GM23338 (cell line): Measurements from ENCODE around the gene GLT6D1. TPM values are rescaled to one million over a fixed set of nuclear protein-coding genes. Genes with fewer than 3 reads are reported as not detected.

Experiments used
- CREB1 ChIP-seq: fragments of 250-450 bp; sonication (Bioruptor Pico); IDR thresholded peaks from 2 replicates; pipeline ENCODE4 v1.5.0; 2020; ENCODE audit warnings: low read depth, mild to moderate bottlenecking, moderate library complexity
- EZH2 ChIP-seq: fragments of 200-600 bp; sonication (generic); IDR thresholded peaks from one replicate; pipeline ENCODE4 v1.8.0; 2017; ENCODE audit warnings: antibody characterized with exemption, mild to moderate bottlenecking, low read depth; ENCODE audit not compliant: unreplicated experiment
- EZH2phosphoT487 ChIP-seq: fragments of 200-600 bp; sonication (generic); IDR thresholded peaks from one replicate; pipeline ENCODE4 v1.8.1; 2018; ENCODE audit warnings: antibody characterized with exemption; ENCODE audit not compliant: unreplicated experiment
- JUNB ChIP-seq: IDR thresholded peaks from one replicate; pipeline ENCODE4 v1.6.1; 2016; ENCODE audit warnings: antibody characterized with exemption; ENCODE audit not compliant: unreplicated experiment
- NANOG ChIP-seq: IDR thresholded peaks from 2 replicates; pipeline ENCODE4 v1.6.1; 2016; ENCODE audit warnings: antibody characterized with exemption, borderline replicate concordance
- POLR2AphosphoS5 ChIP-seq: IDR thresholded peaks from 2 replicates; pipeline ENCODE4 v1.6.1; 2016; ENCODE audit warnings: antibody characterized with exemption, low read depth
- REST ChIP-seq: IDR thresholded peaks from one replicate; pipeline ENCODE4 v1.6.1; 2018; ENCODE audit warnings: antibody characterized with exemption; ENCODE audit not compliant: unreplicated experiment
- STAT1 ChIP-seq: IDR thresholded peaks from one replicate; pipeline ENCODE4 v1.6.1; 2016; ENCODE audit warnings: antibody characterized with exemption; ENCODE audit not compliant: unreplicated experiment
- ZNF114 ChIP-seq: fragments of 250-450 bp; sonication (Bioruptor Pico); IDR thresholded peaks from 2 replicates; pipeline ENCODE4 v1.5.0; 2020; ENCODE audit warnings: mild to moderate bottlenecking, moderate library complexity
- ZNF462 ChIP-seq: fragments of 250-450 bp; sonication (Bioruptor Pico); IDR thresholded peaks from 2 replicates; pipeline ENCODE4 v1.5.0; 2020; ENCODE audit warnings: mild to moderate bottlenecking, moderate library complexity
- polyA plus RNA-seq: library from polyadenylated mRNA; unstranded; fragments of >200 nt; fragmentation: Nextera tagmentation; extraction: Ambion mirVana; gene quantifications from 2 replicates; pipeline ENCODE4 v1.2.1, GENCODE V29; 2016
- total RNA-seq: library from RNA; depleted of rRNA; stranded (reverse); fragments of >200 nt; shearing (Covaris generic); gene quantifications from 2 replicates; pipeline ENCODE4 v1.2.3, GENCODE V29; 2014
- TF ChIP-seq, protein P1 (sequence below): IDR thresholded peaks from 2 replicates; pipeline ENCODE4 v1.6.1; 2016; ENCODE audit warnings: antibody characterized with exemption

GLT6D1 gene
- total and polyA plus RNA-seq, 2 experiments from 2014 or later, result not detected

DNA sequence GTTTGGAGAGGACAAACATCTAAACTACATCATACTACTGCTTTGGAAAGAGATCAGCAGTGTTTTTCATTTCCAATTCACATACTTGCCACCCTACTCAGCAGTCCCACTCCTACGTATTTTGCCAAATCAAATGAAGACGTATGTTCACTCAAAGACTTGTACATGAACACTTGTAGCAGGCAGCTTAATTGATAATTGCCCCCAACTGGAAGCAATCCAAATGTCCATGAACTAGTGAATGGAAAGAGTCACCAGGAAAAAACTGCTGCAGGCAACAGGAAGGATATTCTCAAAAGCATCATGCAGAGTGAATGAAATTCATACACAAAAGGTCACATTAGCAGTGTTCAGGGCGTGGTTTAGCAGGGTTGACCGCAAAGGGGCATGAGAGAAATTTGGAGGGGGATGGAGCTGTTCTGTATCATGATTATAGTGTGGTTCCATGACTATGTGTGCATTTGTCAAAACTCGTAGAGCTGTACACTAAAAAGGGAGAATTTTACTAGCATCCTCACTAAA lies 39.0 kb downstream of the GLT6D1 start (continued):
- TF ChIP-seq ZNF462 (CRISPR knock-in tag), result no peak
- TF ChIP-seq, protein P1, sequence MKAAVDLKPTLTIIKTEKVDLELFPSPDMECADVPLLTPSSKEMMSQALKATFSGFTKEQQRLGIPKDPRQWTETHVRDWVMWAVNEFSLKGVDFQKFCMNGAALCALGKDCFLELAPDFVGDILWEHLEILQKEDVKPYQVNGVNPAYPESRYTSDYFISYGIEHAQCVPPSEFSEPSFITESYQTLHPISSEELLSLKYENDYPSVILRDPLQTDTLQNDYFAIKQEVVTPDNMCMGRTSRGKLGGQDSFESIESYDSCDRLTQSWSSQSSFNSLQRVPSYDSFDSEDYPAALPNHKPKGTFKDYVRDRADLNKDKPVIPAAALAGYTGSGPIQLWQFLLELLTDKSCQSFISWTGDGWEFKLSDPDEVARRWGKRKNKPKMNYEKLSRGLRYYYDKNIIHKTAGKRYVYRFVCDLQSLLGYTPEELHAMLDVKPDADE, result no peak
- TF ChIP-seq EZH2phosphoT487, result no peak
- TF ChIP-seq POLR2AphosphoS5, result no peak
- no peak for TF ChIP-seq STAT1
- no peak for TF ChIP-seq CREB1
- TF ChIP-seq JUNB, result no peak
- no peak for TF ChIP-seq EZH2
- TF ChIP-seq ZNF114 (CRISPR knock-in tag), result no peak
- TF ChIP-seq REST, result no peak
- TF ChIP-seq NANOG, result no peak
